MM.1S (cell line): ENCODE results near the gene NAT8L.
"Not testable (repeated sequence)": the region's sequence is repeated elsewhere in the genome, so short reads cannot be mapped to it uniquely, and the experiment has no call there.

Source experiments
- DNase-seq: peaks from one replicate; pipeline ENCODE4 v3.0.0-alpha.2; 2015
- H2AFZ ChIP-seq: fragments of 300-600 bp; sonication (generic); 2 replicates; pipeline ENCODE4 v1.6.0; 2016; ENCODE audit warnings: antibody characterized with exemption, low read length
- H3F3A ChIP-seq: fragments of 300-600 bp; sonication (generic); 2 replicates; pipeline ENCODE4 v1.6.1; 2016; ENCODE audit warnings: mild to moderate bottlenecking, antibody characterized with exemption, low read length, moderate library complexity, mixed read lengths; ENCODE audit not compliant: insufficient read depth
- H3K27ac ChIP-seq: fragments of 300-600 bp; sonication (generic); 2 replicates; pipeline ENCODE4 v1.5.1; 2016; ENCODE audit warnings: mild to moderate bottlenecking, low read length
- H3K27me3 ChIP-seq: fragments of 300-600 bp; sonication (generic); replicated peaks from 2 replicates; pipeline ENCODE4 v1.6.0; 2016; ENCODE audit warnings: low read length; ENCODE audit not compliant: insufficient read depth
- H3K36me3 ChIP-seq: fragments of 300-600 bp; sonication (generic); replicated peaks from 2 replicates; pipeline ENCODE4 v1.6.1; 2016; ENCODE audit warnings: mild to moderate bottlenecking, low read length, mixed read lengths; ENCODE audit not compliant: insufficient read depth
- H3K4me1 ChIP-seq: fragments of 300-600 bp; sonication (generic); 2 replicates; pipeline ENCODE4 v1.6.1; 2016; ENCODE audit warnings: low read length, mixed read lengths
- H3K4me2 ChIP-seq: fragments of 300-600 bp; sonication (generic); 2 replicates; pipeline ENCODE4 v1.6.0; 2016; ENCODE audit warnings: low read depth, low read length
- H3K4me3 ChIP-seq: fragments of 300-600 bp; sonication (generic); 2 replicates; pipeline ENCODE4 v1.5.1; 2016; ENCODE audit warnings: low read length, mixed read lengths
- H3K79me2 ChIP-seq: fragments of 300-600 bp; sonication (generic); 2 replicates; pipeline ENCODE4 v1.6.1; 2016; ENCODE audit warnings: mixed run types, low read length, mixed read lengths
- H3K9ac ChIP-seq: fragments of 300-600 bp; sonication (generic); 2 replicates; pipeline ENCODE4 v1.6.1; 2016; ENCODE audit warnings: low read length, mixed read lengths
- H3K9me2 ChIP-seq: fragments of 300-600 bp; sonication (generic); replicated peaks from 2 replicates; pipeline ENCODE4 v1.6.1; 2016; ENCODE audit warnings: mild to moderate bottlenecking, low read length, mixed read lengths; ENCODE audit not compliant: insufficient read depth
- H3K9me3 ChIP-seq: fragments of 300-600 bp; sonication (generic); replicated peaks from 2 replicates; pipeline ENCODE4 v1.6.1; 2016; ENCODE audit warnings: mild to moderate bottlenecking, low read length, mixed read lengths; ENCODE audit not compliant: insufficient read depth
- H4K20me1 ChIP-seq: fragments of 300-600 bp; sonication (generic); 2 replicates; pipeline ENCODE4 v1.6.1; 2016; ENCODE audit warnings: mild to moderate bottlenecking, low read length, moderate library complexity, mixed read lengths; ENCODE audit not compliant: insufficient read depth
- EZH2 ChIP-seq: fragments of 300-600 bp; sonication (generic); optimal IDR thresholded peaks from 2 replicates; pipeline ENCODE3; 2017; ENCODE audit warnings: low read depth, mild to moderate bottlenecking, antibody characterized with exemption, low read length, mixed read lengths
- EZH2phosphoT487 ChIP-seq: fragments of 300-600 bp; sonication (generic); IDR thresholded peaks from 2 replicates; pipeline ENCODE4 v1.6.1; 2018; ENCODE audit warnings: antibody characterized with exemption, low read length
- TF ChIP-seq, protein P1 (sequence below): fragments of 300-600 bp; sonication (generic); IDR thresholded peaks from 2 replicates; pipeline ENCODE4 v1.5.1; 2016; ENCODE audit warnings: antibody characterized with exemption, low read length, mixed read lengths

The NAT8L gene

DNA sequence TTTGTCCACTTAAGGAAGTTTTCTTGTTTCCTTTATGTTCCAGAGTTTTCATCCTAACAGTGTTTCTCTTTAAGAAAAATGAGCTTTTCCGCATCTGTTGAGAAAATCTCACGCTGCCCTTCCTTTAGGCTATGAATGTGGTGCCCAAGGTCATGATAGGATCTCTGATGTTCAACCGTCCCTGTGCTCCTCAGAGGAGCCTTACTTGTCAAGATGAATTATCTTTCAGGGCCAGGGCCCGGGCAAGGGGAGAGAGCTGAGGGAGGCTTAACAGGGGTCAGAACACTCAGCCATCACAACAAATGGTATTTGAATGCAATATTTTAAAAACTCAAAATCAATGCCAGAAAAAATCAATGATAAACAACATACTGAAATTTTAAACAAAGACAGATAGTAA, 44.1 kb upstream of the NAT8L start:
- Histone ChIP-seq H2AFZ (no peak overlapping the region), H3K4me3 (no peak overlapping the region), H3K9me2 (no peaks in the 10 kb centered on the region), H4K20me1 (no peaks in the 10 kb centered on the region), H3K27me3 (no peaks in the 10 kb centered on the region; the same call in 1 of the 2 replicates), H3K4me2 (no peak overlapping the region), H3K9ac (no peak overlapping the region), H3K4me1 (no peaks in the 10 kb centered on the region), H3K36me3 (no peaks in the 10 kb centered on the region), H3K79me2 (no peaks in the 10 kb centered on the region), H3K27ac (no peak overlapping the region), H3K9me3 (no peaks in the 10 kb centered on the region), H3F3A (no peaks in the 10 kb centered on the region)
- TF ChIP-seq EZH2 (no peak), EZH2phosphoT487 (no peak)
- TF ChIP-seq, protein P1, sequence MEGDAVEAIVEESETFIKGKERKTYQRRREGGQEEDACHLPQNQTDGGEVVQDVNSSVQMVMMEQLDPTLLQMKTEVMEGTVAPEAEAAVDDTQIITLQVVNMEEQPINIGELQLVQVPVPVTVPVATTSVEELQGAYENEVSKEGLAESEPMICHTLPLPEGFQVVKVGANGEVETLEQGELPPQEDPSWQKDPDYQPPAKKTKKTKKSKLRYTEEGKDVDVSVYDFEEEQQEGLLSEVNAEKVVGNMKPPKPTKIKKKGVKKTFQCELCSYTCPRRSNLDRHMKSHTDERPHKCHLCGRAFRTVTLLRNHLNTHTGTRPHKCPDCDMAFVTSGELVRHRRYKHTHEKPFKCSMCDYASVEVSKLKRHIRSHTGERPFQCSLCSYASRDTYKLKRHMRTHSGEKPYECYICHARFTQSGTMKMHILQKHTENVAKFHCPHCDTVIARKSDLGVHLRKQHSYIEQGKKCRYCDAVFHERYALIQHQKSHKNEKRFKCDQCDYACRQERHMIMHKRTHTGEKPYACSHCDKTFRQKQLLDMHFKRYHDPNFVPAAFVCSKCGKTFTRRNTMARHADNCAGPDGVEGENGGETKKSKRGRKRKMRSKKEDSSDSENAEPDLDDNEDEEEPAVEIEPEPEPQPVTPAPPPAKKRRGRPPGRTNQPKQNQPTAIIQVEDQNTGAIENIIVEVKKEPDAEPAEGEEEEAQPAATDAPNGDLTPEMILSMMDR, result no peak
- DNase-seq, result no peak

DNA sequence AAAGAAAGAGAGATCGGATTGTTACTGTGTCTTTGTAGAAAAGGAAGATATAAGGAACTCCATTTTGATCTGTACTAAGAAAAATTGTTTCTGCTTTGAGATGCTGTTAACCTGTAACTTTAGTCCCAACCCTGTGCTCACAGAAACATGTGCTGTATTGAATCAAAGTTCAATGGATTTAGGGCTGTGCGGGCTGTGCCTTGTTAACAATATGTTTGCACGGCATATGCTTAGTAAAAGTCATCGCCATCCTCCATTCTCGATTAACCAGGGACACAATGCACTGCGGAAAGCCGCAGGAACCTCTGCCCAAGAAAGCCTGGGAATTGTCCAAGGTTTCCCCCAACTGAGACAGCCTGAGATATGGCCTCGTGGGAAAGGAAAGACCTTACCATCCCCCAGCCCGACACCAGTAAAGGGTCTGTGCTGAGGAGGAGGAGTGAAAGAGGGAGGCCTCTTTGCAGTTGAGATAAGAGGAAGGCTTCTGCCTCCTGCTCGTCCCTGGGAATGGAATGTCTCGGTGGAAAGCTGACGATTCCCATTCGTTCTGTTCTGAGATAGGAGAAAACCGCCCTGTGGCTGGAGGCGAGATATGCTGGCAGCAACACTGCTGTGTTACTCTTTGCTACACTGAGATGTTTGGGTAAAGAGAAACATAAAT, 37.6 kb upstream of the NAT8L start:
- H4K20me1 ChIP-seq, DNase-seq, H3K9me2 ChIP-seq, H3K9me3 ChIP-seq, H3K79me2 ChIP-seq, H3K4me1 ChIP-seq, H3F3A ChIP-seq, H2AFZ ChIP-seq, H3K4me2 ChIP-seq, H3K9ac ChIP-seq, H3K27ac ChIP-seq, H3K36me3 ChIP-seq, H3K27me3 ChIP-seq, H3K4me3 ChIP-seq: not testable (repeated sequence)

DNA sequence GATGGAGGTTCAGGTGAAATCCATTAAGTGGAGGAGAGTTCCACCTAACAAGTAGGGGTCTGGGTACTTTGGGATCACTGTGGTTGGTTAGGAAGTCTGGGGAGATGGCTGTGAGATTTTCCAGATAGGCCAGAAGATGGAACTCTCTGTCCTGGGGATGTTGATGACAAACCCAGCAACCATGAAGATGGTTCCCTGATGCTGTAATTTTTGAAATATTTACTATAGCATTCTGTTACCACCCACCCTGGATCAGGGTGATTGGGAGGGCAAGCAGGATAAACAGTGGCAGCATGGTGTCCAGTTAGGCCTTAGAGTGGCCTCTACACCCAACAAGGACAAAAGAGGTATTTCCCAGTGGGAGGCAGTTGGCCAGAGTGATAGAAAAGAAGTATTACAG, 34.4 kb upstream of the NAT8L start:
- no peak for DNase-seq
- TF ChIP-seq EZH2phosphoT487 (no peak), EZH2 (no peak)
- TF ChIP-seq, protein P1, result no peak
- H4K20me1 ChIP-seq, result no peaks in the 10 kb centered on the region
- H3K4me1 ChIP-seq, result no peaks in the 10 kb centered on the region
- no peaks in the 10 kb centered on the region for H3K79me2 ChIP-seq
- no peaks in the 10 kb centered on the region for H3K36me3 ChIP-seq
- no peak overlapping the region for H3K4me2 ChIP-seq
- no peaks in the 10 kb centered on the region for H3F3A ChIP-seq
- H2AFZ ChIP-seq, result no peak overlapping the region
- no peak overlapping the region for H3K27ac ChIP-seq
- no peaks in the 10 kb centered on the region for H3K27me3 ChIP-seq
- H3K9me2 ChIP-seq, result no peaks in the 10 kb centered on the region
- H3K9me3 ChIP-seq, result no peaks in the 10 kb centered on the region
- no peak overlapping the region for H3K9ac ChIP-seq
- H3K4me3 ChIP-seq, result no peak overlapping the region

- TF ChIP-seq EZH2phosphoT487 (no peak), EZH2 (no peak)
- TF ChIP-seq, protein P1, result no peak
- H3K9me2 ChIP-seq, result no peaks in the 10 kb centered on the region
- no peaks in the 10 kb centered on the region for H3K79me2 ChIP-seq
- no peaks in the 10 kb centered on the region for H4K20me1 ChIP-seq
- H3K27ac ChIP-seq, result no peak overlapping the region
- H3K27me3 ChIP-seq, result no peaks in the 10 kb centered on the region
- H3K9me3 ChIP-seq, result no peaks in the 10 kb centered on the region
- no peaks in the 10 kb centered on the region for H3K4me1 ChIP-seq
- H3F3A ChIP-seq, result no peaks in the 10 kb centered on the region
- H2AFZ ChIP-seq, result no peak overlapping the region
- no peaks in the 10 kb centered on the region for H3K36me3 ChIP-seq
- H3K9ac ChIP-seq, result no peak overlapping the region
- DNase-seq, result no peak
- no peak overlapping the region for H3K4me2 ChIP-seq
- no peak overlapping the region for H3K4me3 ChIP-seq
Measured at GRCh38 chr4:2025817-2026216, 33.3 kb upstream of the NAT8L start.

DNA sequence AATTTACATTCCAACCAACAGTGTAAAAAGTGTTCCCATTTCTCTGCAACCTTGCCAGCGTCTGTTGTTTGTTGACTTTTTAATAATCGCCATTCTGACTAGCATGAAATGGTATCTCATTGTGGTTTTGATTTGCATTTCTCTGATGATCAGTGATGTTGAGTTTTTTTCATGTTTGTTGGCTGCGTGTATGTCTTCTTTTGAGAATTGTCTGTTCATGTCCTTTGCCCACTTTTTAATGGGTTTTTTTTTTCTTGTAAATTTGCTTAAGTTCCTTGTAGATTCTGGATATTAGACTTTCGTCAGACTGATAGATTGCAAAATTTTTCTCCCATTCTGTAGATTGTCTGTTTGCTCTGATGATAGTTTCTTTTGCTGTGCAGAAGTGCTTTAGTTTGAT, 32.0 kb upstream of the NAT8L start:
- not testable (repeated sequence) for H3K4me2 ChIP-seq, H3K9me2 ChIP-seq, H3K27ac ChIP-seq, H3K79me2 ChIP-seq, H3K9ac ChIP-seq, H2AFZ ChIP-seq, H3K4me3 ChIP-seq, H4K20me1 ChIP-seq, H3F3A ChIP-seq, H3K9me3 ChIP-seq, H3K4me1 ChIP-seq, H3K27me3 ChIP-seq, H3K36me3 ChIP-seq, DNase-seq
